Measurements from ENCODE around the gene MOAP1.
A peak's percentile ranks its signal among the peaks of the same experiment; 100 is the strongest.
"Not testable (repeated sequence)": the region's sequence is repeated elsewhere in the genome, so short reads cannot be mapped to it uniquely, and the experiment has no call there.

Gene MOAP1, protein sequence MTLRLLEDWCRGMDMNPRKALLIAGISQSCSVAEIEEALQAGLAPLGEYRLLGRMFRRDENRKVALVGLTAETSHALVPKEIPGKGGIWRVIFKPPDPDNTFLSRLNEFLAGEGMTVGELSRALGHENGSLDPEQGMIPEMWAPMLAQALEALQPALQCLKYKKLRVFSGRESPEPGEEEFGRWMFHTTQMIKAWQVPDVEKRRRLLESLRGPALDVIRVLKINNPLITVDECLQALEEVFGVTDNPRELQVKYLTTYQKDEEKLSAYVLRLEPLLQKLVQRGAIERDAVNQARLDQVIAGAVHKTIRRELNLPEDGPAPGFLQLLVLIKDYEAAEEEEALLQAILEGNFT

DNA sequence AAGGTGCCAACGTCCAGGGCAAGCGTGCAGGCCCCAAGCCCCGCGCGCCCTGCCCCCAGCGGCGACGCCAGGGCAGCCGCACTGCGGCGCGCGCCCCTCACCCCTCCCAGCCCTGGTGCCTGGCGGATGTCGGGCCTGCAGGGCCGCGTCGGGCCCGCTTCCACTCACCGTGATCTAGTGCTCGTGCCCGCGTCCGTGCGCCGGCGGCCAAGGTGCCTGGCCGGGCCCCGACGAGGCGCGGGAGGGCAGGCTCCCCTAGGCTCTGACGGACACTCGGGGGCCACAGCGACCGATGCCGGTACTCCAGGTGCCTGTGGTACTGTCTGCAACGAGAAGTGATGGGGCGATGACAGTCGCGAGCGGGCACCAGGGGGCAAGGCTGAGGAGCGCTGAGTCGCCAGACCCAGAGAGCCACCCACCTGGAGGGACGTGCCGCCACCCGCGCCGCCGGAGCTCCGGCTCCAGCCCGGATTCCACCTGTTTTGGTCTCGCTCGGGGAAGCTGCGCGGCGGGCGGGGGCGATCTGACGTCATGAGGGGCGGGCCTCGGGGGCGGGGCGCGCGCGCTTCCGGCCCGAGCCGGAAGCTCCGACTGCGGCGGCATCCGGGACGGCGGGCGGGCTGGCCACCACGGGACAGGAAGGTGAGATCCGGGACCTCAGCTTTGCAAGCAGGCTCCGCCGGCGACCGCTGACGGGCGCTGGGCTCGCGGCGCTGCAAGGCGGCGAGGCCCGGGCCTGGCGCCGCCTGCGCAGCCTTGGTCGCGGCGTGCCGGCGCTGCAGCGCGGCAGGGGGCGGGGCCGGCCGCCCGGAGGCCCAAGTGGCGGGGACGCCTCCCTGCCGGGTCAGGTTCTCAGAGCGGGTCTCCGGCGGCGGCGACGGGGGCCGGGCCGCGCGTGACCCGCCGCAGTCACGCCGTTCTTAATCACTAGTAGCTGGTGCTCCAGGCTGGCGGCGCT, at the start of gene MOAP1, which contains the start of gene LYSET:
MOAP1 (minus strand) TSS at position 507 of the 958 bp plus-strand sequence. CDS start 655 bp downstream, outside the sequence.
LYSET (plus strand) TSS at position 927 of the 958 bp plus-strand sequence. CDS start 89 bp downstream, outside the sequence.
- peak; percentile 67 for DNase-seq (ENCODE audit: low spot score)

DNA sequence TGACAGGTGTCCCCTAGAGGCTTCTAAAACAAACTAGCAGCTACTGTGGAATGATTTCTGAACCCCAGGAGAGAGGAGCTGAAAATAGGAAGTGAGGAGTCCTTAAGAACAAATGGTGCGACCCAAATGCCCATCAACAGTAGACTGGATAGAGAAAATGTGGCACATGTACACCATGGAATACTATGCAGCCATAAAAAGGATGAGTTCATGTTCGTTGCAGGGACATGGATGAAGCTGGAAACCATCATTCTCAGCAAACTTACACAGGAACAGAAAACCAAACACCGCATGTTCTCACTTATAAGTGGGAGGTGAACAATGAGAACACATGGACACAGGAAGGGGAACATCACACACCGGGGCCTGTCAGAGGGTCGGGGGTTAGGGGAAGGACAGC, 48.4 kb upstream of the MOAP1 start:
- DNase-seq (ENCODE audit: low spot score): not testable (repeated sequence)

DNA sequence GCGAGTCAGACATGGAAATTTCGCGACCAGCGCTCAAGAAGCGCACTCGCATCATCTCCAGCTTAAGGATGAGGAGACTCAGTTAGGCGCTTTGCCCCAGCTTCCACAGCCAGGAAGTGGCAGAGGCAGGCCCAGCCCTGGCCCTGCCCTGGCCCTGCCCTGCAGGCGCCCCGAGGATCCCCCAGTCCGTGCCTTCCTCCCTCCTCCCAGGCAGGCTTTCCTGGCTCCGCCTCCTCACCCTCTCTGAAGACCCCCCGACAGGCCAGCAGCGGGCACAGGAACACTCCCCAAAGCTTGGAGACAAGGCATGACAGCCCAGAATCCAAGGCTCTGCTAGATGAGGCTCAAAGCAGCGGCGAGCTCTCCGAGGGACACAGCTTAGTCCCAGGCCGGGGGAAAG, 47.5 kb upstream of the MOAP1 start:
- DNase-seq (ENCODE audit: low spot score): no peak

DNA sequence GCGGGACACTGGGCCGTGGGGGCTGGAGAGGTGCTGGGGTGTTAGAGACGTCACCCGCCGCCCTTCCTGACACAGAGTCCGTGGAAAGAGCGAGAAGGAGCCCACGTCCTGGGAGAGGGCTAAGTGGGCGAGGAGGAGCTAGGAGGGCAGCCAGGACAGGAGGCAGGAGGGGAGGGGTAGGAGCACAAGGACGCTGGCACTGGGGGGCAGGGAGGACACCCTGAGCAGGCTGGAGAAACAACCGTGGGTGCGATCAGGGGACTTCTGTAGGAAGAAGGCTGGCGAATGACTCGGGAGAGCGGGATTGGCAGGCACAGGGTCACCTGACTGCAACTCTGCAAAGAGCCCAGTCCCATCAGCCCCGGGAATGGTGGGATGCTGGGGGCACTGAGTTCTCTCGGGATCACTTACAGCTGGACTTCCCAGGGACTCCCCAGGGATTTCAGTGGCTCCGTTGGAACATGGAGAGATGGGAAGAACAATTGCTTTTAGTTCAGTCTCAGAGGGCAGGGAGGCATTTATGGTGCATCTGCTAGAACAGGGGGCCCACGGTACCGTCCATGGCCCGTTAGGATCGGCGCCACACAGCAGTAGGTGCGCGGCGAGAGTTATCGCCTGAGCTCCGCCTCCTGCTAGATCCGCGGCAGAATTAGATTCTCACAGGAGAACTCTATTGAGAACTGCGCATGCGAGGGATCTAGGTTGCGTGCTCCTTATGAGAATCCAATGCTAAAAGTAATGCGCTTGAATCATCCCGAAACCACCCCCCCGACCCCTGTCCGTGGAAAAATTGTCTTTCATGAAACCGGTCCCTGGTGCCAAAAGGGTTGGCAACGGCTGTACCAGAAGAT, 46.7 kb upstream of the MOAP1 start:
- DNase-seq (ENCODE audit: low spot score): peak; percentile 69

DNA sequence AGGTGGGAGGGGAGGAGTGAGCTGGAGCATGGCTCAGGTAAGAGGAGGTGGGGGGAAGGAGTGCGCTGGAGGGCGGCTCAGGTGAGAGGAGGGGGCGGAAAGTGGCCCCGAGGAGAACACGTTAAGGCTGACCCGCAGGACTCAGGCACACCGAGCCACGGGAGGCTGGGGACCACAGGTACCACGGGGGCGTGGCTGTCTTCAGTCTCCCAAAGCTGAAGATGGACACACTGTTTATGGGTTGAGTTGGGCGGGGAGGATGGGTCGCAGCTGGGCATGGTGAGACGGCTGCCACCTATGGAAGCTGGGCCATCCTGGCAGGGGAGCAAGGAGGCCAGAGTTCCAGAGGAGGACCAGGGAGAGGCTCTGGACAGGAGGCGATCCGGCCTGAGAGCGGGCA, 45.8 kb upstream of the MOAP1 start:
- no peak for DNase-seq (ENCODE audit: low spot score)

DNA sequence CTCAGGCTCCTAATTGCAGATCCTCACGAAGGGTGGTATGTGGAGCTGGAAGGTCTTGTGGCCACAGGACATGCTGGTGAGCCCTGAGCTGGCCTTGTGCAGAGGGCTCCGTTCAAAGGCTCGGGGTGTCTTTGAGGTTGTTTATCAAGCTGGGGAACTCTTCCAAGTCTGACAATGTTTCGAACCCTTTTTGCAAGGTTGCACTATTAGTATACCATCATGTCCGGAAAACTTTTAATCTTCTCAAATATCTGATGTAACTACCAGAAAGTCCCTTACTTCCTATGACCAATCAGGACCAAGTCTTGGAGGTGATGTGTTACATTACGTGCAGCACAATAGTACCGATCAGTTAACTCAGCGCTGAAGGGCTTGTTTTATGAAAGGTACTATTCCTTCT, 43.9 kb upstream of the MOAP1 start:
- no peak for DNase-seq (ENCODE audit: low spot score)

DNA sequence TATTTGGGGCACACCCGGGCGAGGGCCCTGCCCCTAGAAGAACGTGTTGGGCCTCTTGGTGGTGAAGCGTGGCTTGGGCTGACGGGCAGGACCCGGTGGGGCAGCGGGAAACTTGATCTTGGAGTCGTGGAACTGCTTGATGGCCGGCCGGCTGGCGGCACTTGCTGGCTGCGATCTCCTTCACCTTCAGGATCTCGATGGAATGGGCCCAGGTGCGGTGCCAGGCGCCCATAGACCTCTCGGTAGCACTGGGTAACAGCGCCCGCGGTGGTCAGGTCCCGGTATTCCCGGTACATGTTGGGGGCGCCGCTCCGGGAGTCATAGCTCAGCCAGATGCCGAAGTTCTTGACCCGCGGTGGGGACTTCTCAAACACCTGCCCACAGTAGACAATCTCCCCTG, 38.9 kb upstream of the MOAP1 start:
- DNase-seq (ENCODE audit: low spot score): no peak

DNA sequence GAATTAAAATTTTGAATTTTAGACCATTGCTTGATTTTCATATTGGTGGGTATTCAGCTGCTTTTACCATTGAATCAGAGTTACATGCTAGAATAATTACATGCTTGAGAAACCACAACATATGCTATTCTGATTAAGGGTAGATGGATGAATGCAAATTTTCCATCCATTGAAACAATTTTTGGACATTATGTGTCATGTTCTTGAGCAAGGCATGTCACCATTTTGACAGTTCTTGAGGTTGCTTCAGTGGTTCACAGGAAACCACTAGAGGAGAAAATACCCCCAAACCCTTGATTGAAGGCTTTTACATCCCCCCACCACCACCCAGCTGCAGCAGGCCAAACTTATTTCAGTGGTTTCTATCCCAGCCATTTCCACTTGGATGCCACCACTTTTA, 35.8 kb upstream of the MOAP1 start:
- no peak for DNase-seq (ENCODE audit: low spot score)

DNA sequence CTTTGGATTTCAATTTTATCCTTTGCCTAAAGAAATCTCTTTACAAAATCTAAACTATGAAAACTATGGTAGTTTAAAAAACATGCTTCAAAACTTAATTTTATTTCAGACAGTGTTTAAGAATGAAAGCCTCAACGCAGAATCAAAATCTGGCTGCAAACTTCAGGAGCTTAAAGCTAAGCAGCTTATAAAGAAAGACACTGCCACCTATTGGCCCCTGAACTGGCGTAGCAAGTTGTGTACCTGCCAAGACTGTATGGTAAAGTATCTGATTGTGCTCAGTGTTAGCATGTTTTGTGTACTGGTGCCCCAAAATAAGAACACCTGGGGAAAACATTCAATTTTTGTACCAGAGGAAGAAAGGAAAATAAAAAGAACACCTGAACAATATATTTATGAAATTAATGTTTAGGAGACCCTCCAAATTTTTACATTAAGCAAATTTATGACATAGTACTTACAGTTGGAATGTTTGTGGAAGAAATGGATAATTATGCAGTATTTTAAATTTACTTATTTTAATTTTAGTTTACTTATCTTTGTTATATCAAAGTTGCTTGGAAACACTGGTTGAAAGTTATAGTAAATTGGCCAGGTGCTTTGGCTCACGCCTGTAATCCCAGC, 34.5 kb upstream of the MOAP1 start:
- peak; percentile 29 for DNase-seq (ENCODE audit: low spot score)

DNA sequence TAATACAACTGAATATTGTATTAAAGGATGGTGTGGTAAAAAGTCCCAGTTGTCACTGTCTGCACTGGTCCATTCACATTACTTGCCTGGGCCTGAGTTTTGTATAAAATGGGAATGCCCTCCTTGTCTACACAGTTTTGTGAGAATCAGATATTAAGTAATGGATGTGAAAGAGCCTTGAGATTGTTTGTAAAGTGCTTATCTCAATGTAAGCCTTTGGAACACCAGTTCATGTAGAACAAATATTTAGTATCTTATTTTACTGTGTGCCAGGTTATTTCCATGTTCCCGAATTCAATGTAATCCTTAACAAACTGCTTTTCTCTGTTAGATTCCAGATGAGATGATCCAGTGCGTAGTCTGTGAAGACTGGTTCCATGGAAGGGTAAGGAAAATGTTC, 29.9 kb upstream of the MOAP1 start:
- no peak for DNase-seq (ENCODE audit: low spot score)

DNA sequence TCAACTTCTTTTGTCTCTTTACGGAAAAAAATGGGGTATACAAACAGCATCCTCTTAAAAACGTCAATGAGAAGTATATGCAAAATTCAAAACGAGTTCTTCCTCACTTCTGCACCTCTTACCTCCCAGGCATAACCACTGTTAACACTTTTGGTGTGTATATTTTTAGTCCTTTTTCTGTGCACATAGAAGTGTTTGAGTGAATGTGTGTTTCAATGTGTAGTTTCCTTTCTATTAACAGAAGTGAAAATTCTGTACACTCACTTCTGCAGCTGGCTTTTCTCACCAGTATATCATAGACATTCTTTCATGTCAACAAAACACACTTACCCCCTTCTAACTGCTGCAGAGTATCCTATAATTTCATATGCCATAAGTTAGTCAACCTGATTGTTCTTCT, 27.7 kb upstream of the MOAP1 start:
- DNase-seq (ENCODE audit: low spot score): no peak

DNA sequence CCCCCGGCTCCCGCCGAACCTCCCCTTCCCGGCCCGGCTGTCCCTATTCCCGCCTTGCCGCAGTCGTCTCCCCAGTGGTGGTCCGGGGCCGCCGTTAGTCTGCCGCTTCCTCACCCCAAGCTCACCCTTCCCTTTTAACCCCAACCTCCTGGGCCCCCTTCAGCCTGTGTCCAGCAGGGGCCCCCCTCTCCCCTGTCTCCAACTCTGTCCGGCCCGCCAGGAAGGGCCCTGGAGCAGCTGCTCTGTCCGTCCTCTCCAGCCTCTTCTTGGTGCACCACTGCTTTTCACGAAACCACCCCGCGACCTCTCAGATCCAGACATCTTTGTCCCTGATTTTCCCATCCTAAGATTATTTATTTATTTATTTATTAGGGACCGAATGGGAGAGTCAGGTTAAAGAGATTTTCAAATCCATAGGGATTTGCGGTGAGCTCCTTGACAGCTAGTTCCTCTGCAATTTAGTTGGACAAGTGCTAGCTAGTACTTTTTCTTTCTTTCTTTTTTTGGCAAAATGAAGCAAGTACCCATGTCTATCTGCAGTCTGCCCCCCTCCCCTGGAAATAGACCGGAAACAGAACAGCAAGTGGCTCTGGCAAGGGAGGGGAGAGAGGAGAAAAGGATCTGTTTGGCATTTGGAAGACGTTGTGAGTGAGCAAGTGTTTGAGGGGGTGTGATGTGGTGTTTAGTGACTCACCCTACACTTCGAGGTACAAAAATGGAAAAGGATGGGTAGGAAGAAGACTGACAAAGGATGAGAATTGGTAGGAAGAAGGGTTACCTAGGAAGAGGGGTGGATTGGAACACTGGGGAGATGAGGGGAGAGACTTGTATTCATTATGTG, 23.0 kb upstream of the MOAP1 start:
- no peak for DNase-seq (ENCODE audit: low spot score)

DNA sequence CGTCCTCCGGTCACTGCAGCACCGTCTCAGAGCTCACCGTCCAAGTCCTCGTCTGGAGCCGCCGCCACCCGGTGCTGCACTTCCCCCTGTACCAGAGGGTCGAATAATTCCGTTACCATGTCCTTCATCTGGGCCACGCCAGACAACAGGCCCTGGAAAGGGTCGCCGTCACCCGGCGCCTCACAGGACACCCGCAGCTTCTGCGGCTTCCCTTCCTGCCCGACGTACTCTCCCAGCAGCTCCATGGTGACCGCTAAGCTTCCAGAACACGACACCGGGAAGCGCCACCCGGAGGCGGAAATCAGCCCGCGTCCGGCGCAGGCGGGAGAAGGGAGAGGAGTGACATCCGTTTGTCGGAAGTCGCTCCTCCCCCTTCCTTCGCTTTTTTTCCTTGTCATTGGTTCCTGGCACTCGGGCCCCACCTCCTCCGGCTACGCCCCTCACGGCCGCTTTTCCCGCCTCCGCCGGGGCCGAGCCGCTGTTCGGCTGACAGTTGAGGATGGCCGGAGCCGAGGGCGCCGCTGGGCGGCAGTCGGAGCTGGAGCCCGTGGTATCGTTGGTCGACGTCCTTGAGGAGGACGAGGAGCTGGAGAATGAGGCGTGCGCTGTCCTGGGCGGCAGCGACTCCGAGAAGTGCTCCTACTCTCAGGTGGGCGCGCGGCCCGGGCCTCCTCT, 22.2 kb upstream of the MOAP1 start, which contains the start of the genes GON7 and UBR7:
GON7 (minus strand) TSS at position 273 of the 675 bp plus-strand sequence; CDS start at position 245, 28 bp downstream.
UBR7 (plus strand) TSS at position 464 of the 675 bp plus-strand sequence; CDS start at position 500, 36 bp downstream.
- DNase-seq (ENCODE audit: low spot score): peak; percentile 97

DNA sequence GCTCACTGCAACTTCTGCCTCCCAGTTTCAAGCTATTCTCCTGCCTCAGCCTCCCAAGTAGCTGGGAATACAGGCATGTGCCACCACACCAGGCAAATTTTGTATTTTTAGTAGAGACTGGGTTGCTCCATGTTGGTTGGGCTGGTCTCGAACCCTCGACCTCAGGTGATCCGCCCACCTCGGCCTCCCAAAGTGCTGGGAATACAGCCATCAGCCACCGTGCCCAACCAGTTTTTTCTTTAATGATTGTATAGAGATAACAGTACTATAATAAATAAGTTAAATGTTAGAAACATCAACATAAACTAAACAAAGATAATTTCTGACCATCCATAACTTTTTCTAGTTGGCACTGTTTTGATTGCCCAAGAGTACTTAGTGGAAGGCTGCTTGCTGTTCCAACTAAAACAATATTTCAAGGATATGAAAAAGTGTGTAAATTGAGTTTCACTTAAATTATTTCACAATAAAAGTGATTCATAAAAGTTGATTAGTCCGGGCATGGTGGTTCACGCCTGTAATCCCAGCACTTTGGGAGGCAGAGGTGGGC, 16.5 kb upstream of the MOAP1 start:
- DNase-seq (ENCODE audit: low spot score): no peak

DNA sequence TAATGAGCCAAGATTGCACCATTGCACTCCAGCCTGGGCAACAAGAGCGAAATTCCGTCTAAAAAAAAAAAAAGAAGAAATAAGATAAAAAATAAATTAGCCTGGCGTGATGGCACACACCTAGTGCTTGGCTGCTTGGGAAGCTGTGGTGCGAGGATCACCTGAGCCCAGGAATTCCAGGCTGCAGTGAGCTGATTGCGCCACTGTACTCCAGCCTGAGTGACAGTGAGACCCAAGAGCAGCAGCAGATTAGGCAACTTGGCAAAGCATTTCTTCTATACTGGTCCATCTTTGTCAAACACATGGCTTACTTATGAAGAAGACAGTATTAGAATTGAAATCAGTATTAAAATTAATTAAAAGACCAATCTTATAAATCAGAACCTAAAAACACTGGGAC, 15.9 kb upstream of the MOAP1 start:
- DNase-seq (ENCODE audit: low spot score): no peak

DNA sequence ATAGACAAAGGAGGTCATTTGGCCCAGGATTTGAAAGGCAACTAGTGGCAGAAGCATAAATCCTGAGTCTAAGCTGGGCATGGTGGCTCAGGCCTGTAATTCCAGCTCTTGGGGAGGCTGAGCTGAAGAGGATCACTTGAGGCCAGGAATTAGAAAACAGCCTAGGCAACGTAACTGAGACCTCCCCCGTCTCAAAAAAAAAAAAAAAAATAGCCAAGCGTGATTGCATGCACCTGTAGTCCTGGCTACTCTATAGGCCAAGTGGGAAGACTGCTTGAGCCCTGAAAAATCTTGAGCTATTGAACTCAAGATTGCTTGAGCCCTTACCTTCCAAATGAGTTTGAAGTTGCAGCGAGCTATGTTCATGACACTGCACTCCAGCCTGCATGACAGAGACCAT, 14.3 kb upstream of the MOAP1 start:
- no peak for DNase-seq (ENCODE audit: low spot score)

DNA sequence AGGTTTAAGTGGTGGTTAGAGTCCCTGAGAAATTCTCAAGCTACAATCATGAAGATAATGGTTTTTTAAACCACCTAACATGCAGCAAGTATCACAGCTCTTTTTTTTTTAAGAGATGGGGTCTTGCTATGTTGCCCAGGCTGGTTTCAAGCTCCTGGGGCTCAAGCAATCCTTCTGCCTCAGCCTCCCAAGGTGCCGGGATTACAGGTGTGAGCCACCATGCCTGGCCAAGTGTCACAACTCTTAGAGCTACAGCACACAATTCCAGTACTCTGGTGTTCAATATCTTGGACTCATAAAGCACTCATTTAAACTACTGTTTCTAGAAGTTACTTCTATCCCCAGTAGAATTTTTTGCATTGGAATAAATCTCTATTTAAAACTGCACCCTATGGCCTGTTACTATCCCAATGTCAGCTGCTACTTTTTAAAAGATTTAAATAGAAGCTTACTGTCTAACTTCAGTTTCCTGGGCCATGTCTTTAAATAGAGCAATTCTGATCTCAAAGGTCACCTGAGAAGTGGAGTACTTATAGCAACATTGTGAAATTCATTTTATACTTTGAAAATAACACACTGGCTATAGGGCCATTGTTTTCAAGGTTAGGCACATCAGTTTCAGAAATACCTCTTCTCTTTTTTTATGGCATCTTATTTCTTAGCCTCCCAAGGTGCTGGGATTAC, 10.8 kb upstream of the MOAP1 start:
- no peak for DNase-seq (ENCODE audit: low spot score)

DNA sequence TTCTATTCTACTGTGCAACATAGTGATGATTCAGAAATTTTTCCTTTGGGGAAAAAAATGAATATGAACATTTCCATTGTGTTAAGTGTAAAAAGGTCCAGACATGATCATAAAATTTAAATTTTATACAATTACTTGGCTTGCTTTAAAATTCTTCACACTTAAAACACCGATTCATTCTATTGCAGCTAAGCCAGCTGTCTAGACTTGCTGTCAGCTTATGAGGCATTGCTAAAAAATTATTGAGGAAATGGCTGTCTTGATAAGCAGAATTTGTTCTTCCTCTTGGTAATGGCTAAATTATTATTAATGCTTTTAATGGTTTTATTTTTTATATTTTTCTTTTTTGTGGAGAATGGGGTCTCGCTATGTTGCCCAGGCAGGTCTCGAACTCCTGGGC, 2.3 kb upstream of the MOAP1 start:
- DNase-seq (ENCODE audit: low spot score): no peak

DNA sequence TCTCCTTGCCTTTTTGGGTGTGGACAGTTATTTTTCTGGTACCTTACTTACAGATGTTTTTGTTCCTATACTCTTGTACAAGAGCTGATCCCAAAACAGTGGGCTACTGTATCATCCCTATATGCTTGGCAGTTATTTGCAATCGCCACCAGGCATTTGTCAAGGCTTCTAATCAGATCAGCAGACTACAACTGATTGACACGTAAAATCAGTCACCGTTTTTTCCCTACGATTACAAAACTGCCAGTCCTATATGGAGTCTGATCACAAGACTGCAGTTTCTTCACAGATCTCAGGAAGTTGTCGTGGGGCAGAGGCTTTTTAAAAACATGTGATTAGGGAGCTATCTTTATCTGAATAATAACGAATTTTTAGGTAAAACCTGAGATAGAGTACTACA, 1.8 kb upstream of the MOAP1 start:
- no peak for DNase-seq (ENCODE audit: low spot score)
